GM21515 (cell line): ENCODE measurements around the gene NTN1.

ENCODE experiments used
- ATAC-seq: cut with Tn5 transposase; IDR thresholded peaks from one replicate; pipeline ENCODE4 v1.9.1; 2021; ENCODE audit not compliant: unreplicated experiment

NTN1 gene

DNA sequence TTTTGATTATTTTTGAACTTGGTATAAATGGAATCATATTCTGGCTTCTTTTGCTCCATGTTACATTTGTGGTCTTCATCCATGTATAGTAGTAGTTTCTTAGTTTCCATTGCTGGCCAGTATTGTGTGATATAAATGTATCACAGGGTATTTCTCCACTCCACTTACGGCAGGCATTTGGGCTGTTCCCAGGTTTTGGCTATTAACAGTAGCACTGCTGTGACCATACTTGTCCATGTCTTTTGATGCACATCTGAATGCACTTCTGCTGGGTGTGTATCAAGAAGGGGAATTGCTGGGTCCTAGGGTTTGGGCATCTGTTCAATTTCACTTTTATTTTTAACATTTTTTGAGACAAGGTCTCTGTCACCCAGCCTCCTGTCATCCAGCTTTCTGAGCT lies 13.9 kb downstream of the NTN1 start:
- ATAC-seq = no peak

DNA sequence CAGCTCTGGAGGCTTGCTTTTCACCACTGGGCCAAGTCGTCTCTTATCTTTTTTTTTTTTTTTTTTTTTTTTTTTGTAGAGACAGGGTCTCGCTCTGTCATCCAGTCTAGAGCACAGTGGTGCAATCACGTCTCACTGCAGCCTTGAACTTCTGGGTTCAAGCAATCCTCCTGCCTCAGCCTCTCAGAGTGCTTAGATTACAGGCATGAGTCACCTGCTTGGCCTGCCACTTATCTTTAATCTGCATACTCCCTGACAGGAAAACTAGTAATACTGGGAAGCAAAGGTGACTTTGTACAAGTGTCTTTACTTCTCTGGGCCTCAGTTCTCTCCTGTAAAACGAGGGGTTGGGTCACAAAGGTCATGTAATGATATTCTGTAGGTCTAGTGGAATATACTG lies 15.0 kb downstream of the NTN1 start:
- ATAC-seq = no peak

DNA sequence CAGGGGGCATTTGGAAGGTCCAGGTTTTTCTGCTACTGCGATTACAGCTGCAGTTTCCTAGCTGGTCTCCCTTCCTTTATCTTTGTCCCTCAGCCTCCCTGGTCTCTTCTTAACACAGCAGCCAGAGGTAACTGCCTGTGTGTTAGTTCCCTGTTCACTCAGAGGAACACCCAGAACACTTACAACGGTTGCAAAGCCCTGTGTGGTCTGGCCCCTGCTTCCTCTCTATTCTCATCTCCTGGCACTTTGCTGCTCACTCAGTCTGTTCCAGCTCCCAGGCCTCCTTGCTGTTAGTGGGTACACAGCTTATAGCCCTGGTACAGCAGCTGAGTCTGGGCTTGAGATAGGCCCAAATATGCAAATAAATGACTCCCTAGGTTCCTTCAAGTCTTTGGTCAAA lies 16.4 kb downstream of the NTN1 start:
- no peak for ATAC-seq

DNA sequence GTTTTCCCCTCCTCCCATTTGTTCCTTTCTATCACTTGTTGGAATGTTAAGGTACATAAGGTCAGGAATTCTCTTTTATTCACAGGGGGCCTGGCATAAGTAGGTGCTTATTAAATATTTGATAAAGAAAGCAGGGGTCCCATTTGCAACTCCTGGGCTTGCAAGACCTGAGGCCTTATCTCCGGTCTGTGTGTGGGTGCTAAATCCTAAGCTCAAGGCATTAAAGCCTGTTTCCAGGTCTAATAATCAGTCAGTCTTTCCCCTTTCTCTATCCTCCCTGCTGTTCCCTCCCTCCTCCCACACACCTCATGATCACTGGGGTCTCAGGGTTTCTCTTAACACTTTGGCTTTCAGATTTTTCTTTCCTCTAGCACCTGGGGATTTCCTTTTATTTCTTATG lies 17.1 kb downstream of the NTN1 start:
- no peak for ATAC-seq

DNA sequence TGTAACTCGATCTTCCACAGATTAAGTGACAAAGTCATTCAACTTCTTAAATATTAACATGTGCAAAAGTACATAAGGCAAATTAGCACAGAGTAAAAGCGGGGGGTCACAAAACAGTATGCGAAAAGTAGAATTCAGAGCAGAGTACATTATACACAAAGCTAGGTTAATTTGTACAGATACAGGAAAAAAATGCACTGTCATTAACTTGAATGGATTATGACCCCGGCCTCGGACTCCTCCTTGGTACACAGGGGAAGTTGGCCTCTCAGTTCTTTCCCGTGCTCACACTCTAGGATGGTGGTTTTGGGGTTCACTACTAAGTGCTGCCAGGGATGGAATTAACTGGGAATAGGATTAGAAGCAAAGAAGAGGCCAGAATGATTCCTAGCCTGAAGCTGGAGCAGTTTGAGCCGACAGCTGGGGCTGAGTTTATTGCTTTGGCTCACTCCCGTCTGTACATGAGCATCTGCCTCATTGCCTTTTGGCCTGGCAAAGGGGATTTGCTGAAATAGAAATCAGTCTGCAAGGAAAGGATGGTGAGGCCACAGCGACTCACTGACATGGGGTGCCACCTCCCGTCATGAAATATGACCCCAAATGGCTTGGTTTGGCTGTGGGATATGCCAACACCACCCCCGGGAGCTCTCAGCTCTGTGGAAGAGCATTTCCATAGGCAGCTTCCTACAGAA lies 23.6 kb downstream of the NTN1 start:
- no peak for ATAC-seq

DNA sequence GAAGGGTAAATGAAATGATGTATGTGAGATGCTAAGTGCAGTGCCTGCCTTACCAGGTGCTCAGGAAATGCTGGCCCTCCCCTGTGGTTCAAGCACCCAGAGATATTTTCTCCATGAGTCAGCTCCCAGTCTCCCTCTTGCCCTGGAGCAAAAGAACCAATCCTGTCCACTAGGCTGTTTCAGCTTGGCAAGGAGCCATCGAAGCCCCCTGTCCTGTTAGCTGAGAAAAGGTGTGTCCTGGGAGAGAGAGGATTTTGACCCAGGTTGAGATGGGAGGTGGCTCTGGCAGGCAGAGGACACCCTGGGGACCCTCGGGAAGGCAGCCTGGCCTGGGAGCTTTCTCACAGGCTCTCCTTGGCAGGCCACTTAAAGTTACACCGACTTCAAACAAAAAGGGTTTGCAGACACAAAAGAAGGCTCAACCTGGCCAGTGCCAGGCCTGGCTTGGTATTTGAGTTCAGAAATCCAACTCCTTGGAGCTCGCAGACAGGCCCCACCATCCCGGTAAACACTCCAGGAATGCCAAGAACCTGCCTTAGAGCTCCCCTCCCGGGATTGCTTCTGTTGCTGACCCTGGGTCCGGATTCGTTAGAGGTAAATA lies 29.6 kb downstream of the NTN1 start:
- no peak for ATAC-seq

DNA sequence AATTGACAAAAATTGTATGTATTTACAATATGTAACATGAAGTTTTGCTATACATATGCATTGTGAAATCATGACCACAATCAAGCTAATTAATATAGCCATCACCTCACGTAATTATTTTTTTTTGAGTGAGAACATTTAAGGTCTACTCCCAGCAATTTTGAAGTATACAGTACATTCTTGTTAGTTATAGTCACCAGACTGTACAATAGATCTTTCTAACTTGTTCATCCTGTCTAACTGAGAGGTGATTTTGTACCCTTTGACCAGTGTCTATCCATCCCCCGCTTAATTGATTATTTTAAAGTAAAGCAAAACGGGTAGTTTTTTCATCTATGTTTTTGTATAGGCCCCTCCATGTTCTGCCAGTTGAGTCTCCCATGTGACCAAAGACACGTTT lies 30.3 kb downstream of the NTN1 start:
- no peak for ATAC-seq

DNA sequence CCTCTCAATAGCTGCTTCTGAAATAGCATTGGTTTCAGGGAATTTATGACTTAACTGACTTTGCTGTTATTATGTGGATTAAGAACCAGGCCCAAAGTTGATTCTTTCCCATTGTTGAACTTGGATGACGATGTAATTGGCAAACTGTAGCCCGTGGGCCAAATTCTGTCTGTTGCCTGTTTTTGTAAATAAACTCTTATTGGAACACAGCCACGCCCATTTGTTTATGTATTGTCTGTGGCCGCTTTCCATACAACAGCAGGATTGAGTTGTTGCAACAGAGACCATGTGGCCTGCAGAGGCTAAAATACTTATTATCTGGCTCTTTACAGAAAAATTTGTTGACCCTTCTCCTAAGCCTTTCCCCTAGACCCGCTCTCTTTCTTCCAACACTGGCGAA lies 31.6 kb downstream of the NTN1 start:
- ATAC-seq = no peak

DNA sequence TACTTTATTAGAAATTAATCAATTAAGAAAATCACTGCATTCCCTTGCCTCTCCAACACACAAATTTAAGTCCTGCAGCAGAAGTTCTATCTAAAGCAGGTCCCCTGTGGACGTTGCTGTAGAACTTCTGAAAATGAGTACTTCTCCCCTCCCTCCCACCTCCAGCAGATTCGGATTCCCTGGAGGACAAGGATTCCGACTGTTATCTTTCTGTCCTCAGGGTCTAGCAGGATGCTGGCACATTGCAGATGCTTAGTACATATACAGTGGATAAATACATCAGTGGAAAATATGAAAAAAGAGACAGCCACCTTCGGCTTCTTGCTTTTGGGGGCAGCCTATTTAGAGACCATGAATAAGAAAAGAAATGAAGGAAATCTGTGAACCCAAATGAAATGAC lies 32.1 kb downstream of the NTN1 start:
- no peak for ATAC-seq

DNA sequence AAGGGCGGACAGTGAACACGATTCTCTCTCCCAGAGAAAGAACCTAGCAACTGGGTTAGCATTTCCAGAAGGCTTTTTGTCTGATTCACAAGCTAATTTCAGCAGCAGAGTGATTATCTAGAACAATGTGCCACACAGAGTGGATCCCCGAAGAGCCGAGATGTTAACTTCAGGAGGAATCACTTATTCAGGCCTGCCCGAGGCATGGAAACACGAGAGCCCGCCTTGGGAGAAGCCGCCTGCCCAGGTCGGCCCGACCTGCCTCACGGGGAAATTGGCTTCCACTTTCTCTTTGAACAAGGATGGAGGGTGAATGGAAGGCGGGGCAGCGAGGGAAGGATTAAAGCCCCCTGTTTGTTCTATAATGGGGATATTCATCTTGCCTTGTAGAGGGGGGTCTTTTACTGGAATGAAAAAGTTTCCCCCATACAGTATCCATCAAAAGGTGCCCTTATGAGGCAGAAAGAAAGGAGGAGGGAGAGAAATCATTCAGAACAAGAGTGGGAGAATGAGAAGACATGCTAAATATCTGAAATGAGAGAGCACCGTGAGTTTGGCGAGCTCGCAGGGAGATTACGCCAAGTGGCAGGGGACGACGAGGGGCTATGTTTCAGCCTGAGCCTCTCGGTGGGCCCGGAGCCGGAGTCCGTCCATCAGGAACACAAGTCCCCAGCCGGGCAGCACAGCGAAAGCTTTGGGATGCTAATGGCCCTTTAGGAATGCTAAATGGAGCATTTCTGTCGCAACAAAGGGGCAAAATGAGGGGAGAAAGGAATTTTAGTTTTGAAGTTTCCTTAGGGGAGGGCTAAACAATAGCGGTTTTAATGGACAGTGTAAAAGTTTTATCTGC lies 33.0 kb downstream of the NTN1 start:
- ATAC-seq = no peak

DNA sequence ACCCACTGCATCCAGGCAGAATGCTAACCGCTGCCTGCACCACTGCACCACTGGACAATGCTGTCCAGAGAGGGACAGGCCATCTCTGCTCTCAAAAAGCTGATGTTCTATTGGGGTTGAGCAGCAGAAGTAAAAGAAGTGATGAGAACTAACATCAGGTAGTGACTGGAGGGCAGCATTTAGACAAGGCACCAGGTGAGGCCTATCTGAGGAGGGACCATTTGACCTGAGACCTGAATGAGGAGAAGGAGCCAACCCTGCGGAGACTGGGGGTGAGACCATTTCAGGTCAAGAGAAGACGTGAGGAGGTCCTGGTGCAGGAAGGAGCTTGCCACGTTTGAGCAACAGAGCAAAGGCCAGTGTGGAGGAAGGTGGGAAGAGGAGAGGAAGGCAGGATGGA lies 34.0 kb downstream of the NTN1 start:
- no peak for ATAC-seq

DNA sequence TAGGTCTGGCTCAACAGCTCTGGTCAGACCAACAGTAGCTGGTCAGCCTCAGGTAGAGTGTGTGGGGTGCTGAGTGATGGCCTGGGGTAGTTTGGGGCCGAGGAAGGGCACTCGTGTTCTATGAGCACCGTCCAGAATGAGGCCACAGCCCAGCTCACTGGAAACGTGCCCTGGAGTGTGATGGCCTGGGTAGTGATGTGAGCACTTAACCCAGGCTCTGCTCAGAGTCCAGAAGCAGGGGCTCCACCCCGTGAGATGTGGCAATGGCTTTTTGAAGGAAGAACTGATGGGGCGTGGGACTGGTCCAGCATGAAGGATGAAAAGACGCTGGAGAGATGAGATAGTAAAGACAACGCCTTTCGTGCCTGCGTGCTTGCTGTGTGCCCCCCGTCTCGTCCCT lies 35.3 kb downstream of the NTN1 start:
- ATAC-seq = no peak

DNA sequence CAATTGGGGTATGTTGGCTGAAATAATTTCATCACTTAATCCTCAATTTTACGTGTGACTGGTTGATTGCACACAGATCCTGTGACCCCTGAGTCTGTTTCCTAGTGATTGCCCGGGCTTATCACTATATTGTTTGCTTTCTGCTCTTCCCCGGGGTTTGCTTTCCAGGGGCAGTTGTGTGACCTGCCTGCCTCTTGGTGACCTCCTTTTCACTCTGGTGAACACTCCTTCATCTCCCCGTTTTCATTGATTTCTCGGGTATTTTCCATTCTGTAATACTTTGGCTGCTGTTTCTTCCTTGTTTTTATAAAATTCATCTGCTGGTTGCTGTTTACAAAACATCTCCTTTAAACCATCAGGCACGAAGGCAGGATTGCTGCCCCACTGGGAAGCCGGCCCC lies 36.0 kb downstream of the NTN1 start:
- ATAC-seq = no peak

DNA sequence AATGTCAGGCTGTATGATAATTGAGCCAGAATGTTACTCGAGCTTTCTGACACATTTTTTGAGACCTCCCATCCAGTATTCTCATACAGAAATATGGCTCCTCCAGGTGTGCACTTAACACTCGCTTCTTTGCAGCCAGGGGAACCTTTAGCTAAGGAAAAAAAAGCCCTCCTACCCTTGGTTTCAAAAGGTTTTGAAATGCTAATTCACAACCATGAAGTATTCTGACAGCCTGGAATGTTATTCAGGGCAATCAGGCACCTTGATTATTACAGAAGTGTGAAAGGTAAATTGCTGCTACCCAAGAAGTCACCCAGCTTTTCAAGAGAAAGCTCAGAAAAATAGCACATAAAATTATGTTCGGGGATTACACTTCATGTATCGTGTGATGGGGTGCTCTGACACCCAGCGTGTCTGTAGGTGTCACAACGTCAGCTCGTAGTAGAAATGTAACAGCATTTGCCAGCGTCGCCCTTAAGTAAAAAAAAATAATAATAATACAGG lies 41.1 kb downstream of the NTN1 start:
- ATAC-seq = no peak

DNA sequence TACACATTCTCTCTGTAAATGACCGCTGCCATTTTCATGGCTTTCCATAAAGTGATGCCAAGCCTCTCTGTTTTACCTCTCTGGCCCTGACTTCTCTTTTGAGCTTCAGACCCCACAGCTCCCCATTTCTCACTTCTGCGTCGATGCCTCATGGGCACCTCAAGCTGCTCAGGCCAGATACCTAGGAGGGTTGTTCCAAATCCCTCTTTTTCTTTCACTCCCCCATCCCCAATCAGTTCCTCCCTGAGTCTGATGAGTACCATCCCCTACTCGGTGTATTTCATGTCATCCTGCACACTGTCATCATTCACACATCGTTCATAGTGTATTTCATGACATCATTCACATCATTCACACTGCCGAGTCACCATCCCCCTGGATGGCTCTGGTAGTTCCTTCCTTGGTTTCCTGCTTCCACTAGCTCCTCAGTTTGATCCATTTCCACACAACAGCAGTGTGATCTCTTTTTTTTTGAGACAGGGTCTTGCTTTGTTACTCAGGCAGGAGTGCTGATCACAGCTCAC lies 43.1 kb downstream of the NTN1 start:
- no peak for ATAC-seq

DNA sequence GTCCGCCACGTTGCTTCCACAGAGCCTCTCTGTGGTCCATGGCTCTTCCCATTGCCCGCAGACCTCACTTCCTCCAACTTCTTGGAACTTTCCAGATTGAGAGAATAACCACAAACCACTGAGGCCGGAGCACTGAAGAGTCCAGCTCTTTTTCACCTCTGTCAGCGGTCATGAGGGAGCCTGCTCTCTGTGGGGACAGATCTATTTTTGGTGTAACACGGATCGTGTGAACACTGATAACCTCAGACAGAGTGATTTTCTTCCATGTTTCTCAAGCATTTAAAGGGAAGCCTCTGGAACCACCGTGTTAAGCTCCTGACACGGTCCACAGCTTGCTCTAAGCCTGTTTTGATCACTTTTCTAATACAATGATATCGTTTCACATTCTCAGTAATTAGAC lies 49.7 kb downstream of the NTN1 start:
- no peak for ATAC-seq

DNA sequence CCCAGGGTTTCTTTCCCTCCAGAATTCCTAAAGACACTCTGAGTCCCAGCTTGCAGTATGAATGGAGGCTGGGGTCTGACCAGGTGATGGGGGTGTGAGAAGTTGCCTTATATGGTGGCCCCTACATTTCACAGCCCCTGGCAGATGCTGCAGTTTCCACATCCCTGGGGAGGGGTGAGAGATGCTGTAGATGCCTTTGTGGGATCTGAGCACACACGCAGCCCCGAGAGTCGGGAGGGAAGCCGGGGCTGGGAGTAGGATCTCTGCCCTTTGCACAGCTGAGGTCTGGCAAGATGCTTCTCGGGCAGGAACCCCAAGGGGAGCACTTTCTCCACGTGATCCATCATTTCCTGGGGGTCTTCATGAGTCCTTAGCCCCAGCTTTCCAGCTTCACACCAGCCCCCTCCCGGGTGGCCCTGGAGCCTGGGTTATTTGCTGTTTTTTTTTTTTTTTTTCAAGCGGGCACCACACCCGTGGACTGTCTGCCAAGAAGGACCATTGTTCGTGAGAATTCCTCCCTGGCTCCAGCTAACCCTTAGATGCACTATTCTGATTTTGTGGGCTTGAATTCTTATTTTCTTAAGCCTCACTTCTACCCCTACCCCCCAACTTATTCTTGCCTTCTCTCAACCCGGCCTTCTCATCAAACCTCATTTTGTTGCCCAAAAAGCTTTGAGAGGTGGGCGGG lies 50.6 kb downstream of the NTN1 start:
- no peak for ATAC-seq

DNA sequence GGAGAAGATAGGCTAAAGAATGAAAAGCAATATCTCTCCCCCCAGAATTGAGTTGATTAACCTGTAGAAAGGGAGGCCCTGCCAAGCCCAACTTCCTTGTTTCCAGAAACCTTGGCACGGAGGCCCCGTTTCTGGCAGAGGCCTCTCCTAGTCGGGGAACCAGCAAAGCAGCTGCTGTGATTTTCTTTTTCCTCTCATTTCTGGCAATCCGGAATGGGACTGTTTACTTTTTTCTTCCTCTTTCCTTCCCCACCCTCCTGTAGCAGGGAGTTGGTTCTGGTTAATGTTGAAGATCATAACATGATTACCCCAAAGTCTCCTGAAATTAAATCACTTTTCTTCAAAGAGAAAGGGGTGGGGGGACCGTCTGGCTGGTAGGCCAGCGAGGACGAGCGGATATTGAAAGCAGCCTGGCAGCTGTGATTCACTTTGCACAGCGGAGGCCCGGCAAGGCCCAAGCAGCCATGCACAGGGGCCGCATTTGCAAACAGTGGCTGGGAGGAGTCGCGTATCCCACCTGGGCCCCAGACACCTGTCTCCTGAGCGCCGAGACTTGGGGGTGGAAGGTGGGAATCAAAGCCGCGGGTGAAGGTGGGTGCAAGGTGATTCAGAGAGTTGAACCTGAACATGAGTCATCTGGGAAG lies 51.5 kb downstream of the NTN1 start:
- no peak for ATAC-seq

DNA sequence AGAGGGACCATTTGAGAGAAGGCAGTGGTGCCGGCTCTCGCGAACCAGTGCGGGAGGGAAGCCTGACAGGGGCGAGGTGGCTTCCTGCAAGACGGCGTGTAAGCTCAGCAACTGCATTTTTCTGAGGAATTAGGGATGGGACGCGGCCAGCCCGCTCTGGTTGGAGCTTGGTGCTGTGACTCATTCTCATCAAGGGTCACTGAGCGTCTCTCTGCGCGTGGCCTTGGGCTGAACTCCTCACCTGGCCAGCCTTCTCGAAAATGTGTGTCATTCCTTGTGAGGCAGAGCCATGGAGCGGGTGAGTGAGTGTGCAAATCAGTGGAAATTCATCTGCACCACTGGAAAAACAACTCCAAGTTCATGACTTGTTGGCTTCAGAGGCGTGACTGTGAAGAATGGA lies 52.8 kb downstream of the NTN1 start:
- no peak for ATAC-seq

DNA sequence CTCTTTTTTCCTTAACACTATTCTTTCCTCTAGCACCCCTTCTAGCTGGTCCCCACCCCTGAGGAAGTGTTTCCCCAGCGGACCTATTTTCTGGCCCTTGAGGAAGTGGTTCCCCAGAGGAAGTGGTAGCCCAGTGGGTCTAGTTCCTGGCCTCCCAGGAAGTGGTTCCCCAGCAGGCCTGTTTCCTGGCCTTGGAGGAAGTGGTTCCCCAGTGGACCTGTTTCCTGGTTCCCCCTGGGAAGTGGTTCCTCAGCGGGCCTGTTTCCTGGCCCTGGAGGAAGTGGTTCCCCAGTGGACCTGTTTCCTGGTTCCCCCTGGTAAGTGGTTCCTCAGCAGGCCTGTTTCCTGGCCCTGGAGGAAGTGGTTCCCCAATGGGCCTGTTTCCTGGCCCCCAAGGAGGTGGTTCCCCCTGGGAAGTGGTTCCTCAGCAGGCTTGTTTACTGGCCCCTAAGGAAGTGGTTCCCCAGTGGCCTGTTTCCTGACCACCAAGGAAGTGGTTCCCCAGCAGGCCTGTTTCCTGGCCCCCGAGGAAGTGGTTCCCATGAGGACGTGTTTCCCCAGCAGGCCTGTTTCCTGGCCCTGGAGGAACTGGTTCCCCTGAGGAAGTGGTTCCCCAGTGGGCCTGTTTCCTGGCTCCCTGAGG lies 58.3 kb downstream of the NTN1 start:
- no peak for ATAC-seq
